Cardiac septum (tissue), 1 donor: Measurements from ENCODE around the gene LARP1. TPM values are rescaled to one million over a fixed set of nuclear protein-coding genes. Genes with fewer than 3 reads are reported as not detected.
A peak's percentile ranks its signal among the peaks of the same experiment; 100 is the strongest.
"Not testable (repeated sequence)": the region's sequence is repeated elsewhere in the genome, so short reads cannot be mapped to it uniquely, and the experiment has no call there.

ENCODE experiments used
- DNase-seq: peaks from one replicate; pipeline ENCODE4 v3.0.0-alpha.2; 2020; ENCODE audit warnings: low spot score
- intact Hi-C: fragments of 100-400 bp; cut with DNase I; formaldehyde crosslinking; loops from one replicate; pipeline ENCODE4 v1.14.0; 2022
- total RNA-seq: library from RNA; stranded (reverse); fragmentation: NEBNext Ultra II Directional; extraction: Animal tissue kit (Norgen Biotek cat#: 25700); gene quantifications from one replicate; pipeline ENCODE4 v1.2.1, GENCODE V29; 2021
- donor health status: DM: no; HTN: no; CAD: no.

The LARP1 gene
- total RNA-seq, 1 donor from 2014 or later: 160 TPM

- no peak for DNase-seq
- intact Hi-C loops: no loop called here
Observed at GRCh38 chr5:154732212-154732611, 23.0 kb upstream of the LARP1 start.

GRCh38 chr5:154734370-154735248 is 20.6 kb upstream of the LARP1 start:
- intact Hi-C loops: no loop called here
- DNase-seq: no peak

- DNase-seq, intact Hi-C loops: not testable (repeated sequence)
Observed at GRCh38 chr5:154735362-154735761, 19.8 kb upstream of the LARP1 start.

GRCh38 chr5:154736372-154736771 is 18.8 kb upstream of the LARP1 start:
- DNase-seq, intact Hi-C loops: not testable (repeated sequence)

GRCh38 chr5:154737667-154738320 is 17.4 kb upstream of the LARP1 start:
- intact Hi-C loops: no loop called here
- no peak for DNase-seq

GRCh38 chr5:154740483-154740882 is 14.7 kb upstream of the LARP1 start:
- intact Hi-C loops: no loop called here
- DNase-seq: no peak

- intact Hi-C loops: no loop called here
- DNase-seq: no peak
Observed at GRCh38 chr5:154740957-154741356, 14.2 kb upstream of the LARP1 start.

- DNase-seq: no peak
- intact Hi-C loops: no loop called here
Observed at GRCh38 chr5:154741415-154741814, 13.8 kb upstream of the LARP1 start.

GRCh38 chr5:154743812-154744211 is 11.4 kb upstream of the LARP1 start:
- intact Hi-C loops: no loop called here
- DNase-seq: no peak

GRCh38 chr5:154745349-154745748 is 9.8 kb upstream of the LARP1 start:
- intact Hi-C loops: no loop called here
- DNase-seq: no peak

- intact Hi-C loops: no loop called here
- DNase-seq: no peak
Observed at GRCh38 chr5:154749491-154749890, 5.7 kb upstream of the LARP1 start.

GRCh38 chr5:154750641-154751040 is 4.5 kb upstream of the LARP1 start:
- intact Hi-C loops, DNase-seq: not testable (repeated sequence)

- no peak for DNase-seq
- intact Hi-C loops: no loop called here
Observed at GRCh38 chr5:154751854-154752253, 3.3 kb upstream of the LARP1 start.

- intact Hi-C loops: loop anchor here (2.0 kb wide), 1 partner anchor 97 kb away; the partner anchor contains the start of gene FAXDC2
- peak; percentile 79 for DNase-seq
Observed at GRCh38 chr5:154753792-154754191, 1.4 kb upstream of the LARP1 start.

GRCh38 chr5:154754460-154755360 is 467 bp upstream of the LARP1 start:
- intact Hi-C loops: loop anchor here (1.0 to 5.0 kb wide), 3 partner anchors 58 to 96 kb away; partner anchors contain the start of gene FAXDC2
- peak; percentile 99 for DNase-seq

- DNase-seq: no peak
- intact Hi-C loops: loop anchor here (2.0 to 5.0 kb wide), 2 partner anchors 56 to 103 kb away; partner anchors contain the start of gene CNOT8
Observed at GRCh38 chr5:154756009-154756867, 1.1 kb downstream of the LARP1 start.

GRCh38 chr5:154756868-154757813 is 2.0 kb downstream of the LARP1 start:
- DNase-seq: peak; percentile 82
- intact Hi-C loops: loop anchor here (2.0 to 5.0 kb wide), 2 partner anchors 55 to 102 kb away; partner anchors contain the start of gene CNOT8
